ENCODE data around the gene NUCB1. TPM values are rescaled to one million over a fixed set of nuclear protein-coding genes. Genes with fewer than 3 reads are reported as not detected.

The NUCB1 gene
- total RNA-seq, 4 donors from 2014 or later, result 83.9 to 162 (median 148) TPM

DNA sequence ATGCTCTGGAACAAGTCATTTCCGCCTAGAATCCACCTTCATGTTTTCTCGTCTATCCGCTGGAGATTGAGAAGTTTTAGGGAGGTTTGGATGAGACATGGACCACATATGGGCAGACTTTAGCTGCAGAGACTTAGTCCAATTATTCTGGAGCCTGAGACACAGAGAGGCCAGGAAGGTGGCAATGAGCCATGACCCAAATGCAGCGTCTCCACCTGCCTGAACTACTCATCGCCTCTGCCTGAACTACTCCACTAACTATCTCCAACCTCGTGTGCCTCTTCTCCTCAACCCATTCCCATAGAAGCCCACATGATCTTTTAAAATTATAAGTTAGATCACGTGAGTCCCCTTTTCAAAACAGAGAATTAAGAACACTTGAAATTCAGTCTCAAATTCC, 37.3 kb upstream of the NUCB1 start:
- H3K4me1 ChIP-seq, result peaks cover 3 to 14% of the 10 kb centered on the region in 2 donors
- intact Hi-C loops (cut with DNase I; ENCODE audit: low total_unique reads), result no loop called here
- no peaks in the 10 kb centered on the region for H3K36me3 ChIP-seq
- H3K9me3 ChIP-seq, result no peaks in the 10 kb centered on the region
- in situ Hi-C loops (cut with MboI; ENCODE audit: low sequenced_read_pairs in 4 of 4), result loop anchor here in 1 of 4 donors (25.0 kb wide), 1 partner anchor 99 kb away; the partner anchor contains the start of genes BAX and FTL
- DNase-seq (peak in 1 of 2 donors; percentile 63), ATAC-seq (peak; percentile 82 to 87)
- TF ChIP-seq POLR2A (IDR thresholded peaks at IDR 0.05), result no peak
- no peaks in the 10 kb centered on the region for H3K27me3 ChIP-seq
- peak overlapping the region in 2 of 4 donors; percentile 49 to 55 for H3K27ac ChIP-seq
- no peak overlapping the region for H3K4me3 ChIP-seq

DNA sequence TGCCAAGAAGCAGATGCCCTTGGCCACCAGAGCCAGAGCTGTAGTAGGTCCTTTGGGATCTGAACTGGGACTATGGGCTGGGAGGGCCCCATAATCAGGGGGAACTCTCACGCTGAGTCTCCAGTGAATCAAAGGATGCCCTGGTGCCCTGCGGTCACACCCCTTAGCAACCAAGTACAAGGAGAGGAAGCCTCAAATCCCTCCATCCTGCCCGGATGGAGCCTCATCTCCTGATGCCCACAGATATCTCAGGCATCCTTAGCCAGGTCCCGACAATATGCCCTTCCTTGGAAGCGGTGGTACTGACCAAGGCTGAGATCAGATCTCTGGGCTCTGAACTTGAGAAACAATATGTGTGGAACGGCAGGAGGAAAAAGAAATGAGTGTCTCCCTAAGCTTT, 33.4 kb upstream of the NUCB1 start:
- intact Hi-C loops (cut with DNase I; ENCODE audit: low total_unique reads) (no loop called here), in situ Hi-C loops (cut with MboI; ENCODE audit: low sequenced_read_pairs in 4 of 4) (loop anchor here in 1 of 4 donors (25.0 kb wide), 1 partner anchor 96 kb away; the partner anchor contains the start of genes BAX and FTL)
- Histone ChIP-seq H3K27me3 (no peaks in the 10 kb centered on the region), H3K36me3 (no peaks in the 10 kb centered on the region), H3K4me1 (peaks cover 12 to 24% of the 10 kb centered on the region in 2 donors), H3K9me3 (no peaks in the 10 kb centered on the region), H3K4me3 (no peak overlapping the region), H3K27ac (no peak overlapping the region)
- TF ChIP-seq, protein P1, sequence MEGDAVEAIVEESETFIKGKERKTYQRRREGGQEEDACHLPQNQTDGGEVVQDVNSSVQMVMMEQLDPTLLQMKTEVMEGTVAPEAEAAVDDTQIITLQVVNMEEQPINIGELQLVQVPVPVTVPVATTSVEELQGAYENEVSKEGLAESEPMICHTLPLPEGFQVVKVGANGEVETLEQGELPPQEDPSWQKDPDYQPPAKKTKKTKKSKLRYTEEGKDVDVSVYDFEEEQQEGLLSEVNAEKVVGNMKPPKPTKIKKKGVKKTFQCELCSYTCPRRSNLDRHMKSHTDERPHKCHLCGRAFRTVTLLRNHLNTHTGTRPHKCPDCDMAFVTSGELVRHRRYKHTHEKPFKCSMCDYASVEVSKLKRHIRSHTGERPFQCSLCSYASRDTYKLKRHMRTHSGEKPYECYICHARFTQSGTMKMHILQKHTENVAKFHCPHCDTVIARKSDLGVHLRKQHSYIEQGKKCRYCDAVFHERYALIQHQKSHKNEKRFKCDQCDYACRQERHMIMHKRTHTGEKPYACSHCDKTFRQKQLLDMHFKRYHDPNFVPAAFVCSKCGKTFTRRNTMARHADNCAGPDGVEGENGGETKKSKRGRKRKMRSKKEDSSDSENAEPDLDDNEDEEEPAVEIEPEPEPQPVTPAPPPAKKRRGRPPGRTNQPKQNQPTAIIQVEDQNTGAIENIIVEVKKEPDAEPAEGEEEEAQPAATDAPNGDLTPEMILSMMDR (IDR thresholded peaks at IDR 0.05 in 4 of 5, conservative IDR thresholded peaks at IDR 0.05 in 1 of 5), result no peak
- TF ChIP-seq POLR2A (IDR thresholded peaks at IDR 0.05), result no peak
- ATAC-seq (no peak), DNase-seq (no peak)

GRCh38 chr19:48867123-48867745, 32.9 kb upstream of the NUCB1 start:
- DNase-seq (no peak), ATAC-seq (no peak)
- no peaks in the 10 kb centered on the region for H3K9me3 ChIP-seq
- intact Hi-C loops (cut with DNase I; ENCODE audit: low total_unique reads), result no loop called here
- peak overlapping the region in 3 of 4 donors; percentile 20 to 35 (median 34) for H3K4me3 ChIP-seq
- peaks cover 12 to 24% of the 10 kb centered on the region in 2 donors for H3K4me1 ChIP-seq
- H3K27me3 ChIP-seq, result no peaks in the 10 kb centered on the region
- in situ Hi-C loops (cut with MboI; ENCODE audit: low sequenced_read_pairs in 4 of 4), result loop anchor here in 1 of 4 donors (25.0 kb wide), 1 partner anchor 95 kb away; the partner anchor contains the start of genes BAX and FTL
- TF ChIP-seq POLR2A (IDR thresholded peaks at IDR 0.05), result no peak
- TF ChIP-seq, protein P1 (IDR thresholded peaks at IDR 0.05 in 4 of 5, conservative IDR thresholded peaks at IDR 0.05 in 1 of 5), result no peak
- no peaks in the 10 kb centered on the region for H3K36me3 ChIP-seq
- peak overlapping the region; percentile 72 to 83 (median 76) for H3K27ac ChIP-seq

GRCh38 chr19:48867746-48868113, 32.4 kb upstream of the NUCB1 start:
- no peaks in the 10 kb centered on the region for H3K27me3 ChIP-seq
- intact Hi-C loops (cut with DNase I; ENCODE audit: low total_unique reads), result no loop called here
- peaks cover 12 to 21% of the 10 kb centered on the region in 2 donors for H3K4me1 ChIP-seq
- peak overlapping the region in 3 of 4 donors; percentile 20 to 35 (median 34) for H3K4me3 ChIP-seq
- peak overlapping the region; percentile 72 to 83 (median 76) for H3K27ac ChIP-seq
- in situ Hi-C loops (cut with MboI; ENCODE audit: low sequenced_read_pairs in 4 of 4), result loop anchor here in 1 of 4 donors (25.0 kb wide), 1 partner anchor 95 kb away; the partner anchor contains the start of genes BAX and FTL
- ATAC-seq (no peak), DNase-seq (no peak)
- TF ChIP-seq, protein P1 (IDR thresholded peaks at IDR 0.05 in 4 of 5, conservative IDR thresholded peaks at IDR 0.05 in 1 of 5), result no peak
- no peak for TF ChIP-seq POLR2A (IDR thresholded peaks at IDR 0.05)
- no peaks in the 10 kb centered on the region for H3K36me3 ChIP-seq
- no peaks in the 10 kb centered on the region for H3K9me3 ChIP-seq

GRCh38 chr19:48868114-48868886, 31.8 kb upstream of the NUCB1 start, which contains the start of gene PLEKHA4:
PLEKHA4 (minus strand) TSS chr19:48868617; CDS start chr19:48867620, 997 bp downstream.
- intact Hi-C loops (cut with DNase I; ENCODE audit: low total_unique reads) (no loop called here), in situ Hi-C loops (cut with MboI; ENCODE audit: low sequenced_read_pairs in 4 of 4) (loop anchor here in 1 of 4 donors (25.0 kb wide), 1 partner anchor 94 kb away; the partner anchor contains the start of genes BAX and FTL)
- DNase-seq (peak in 1 of 2 donors; percentile 56), ATAC-seq (no peak)
- Histone ChIP-seq H3K4me1 (peaks cover 12 to 16% of the 10 kb centered on the region in 2 donors), H3K36me3 (peaks cover 0 to under 1% of the 10 kb centered on the region in 2 donors), H3K27me3 (no peaks in the 10 kb centered on the region), H3K4me3 (peak within 1 kb of the TSS; percentile 8 to 35 (median 27)), H3K9me3 (no peaks in the 10 kb centered on the region), H3K27ac (peak within 1 kb of the TSS; percentile 72 to 83 (median 76))
- TF ChIP-seq, protein P1 (IDR thresholded peaks at IDR 0.05 in 4 of 5, conservative IDR thresholded peaks at IDR 0.05 in 1 of 5), result no peak
- no peak for TF ChIP-seq POLR2A (IDR thresholded peaks at IDR 0.05)
